Nephron progenitor cell (in vitro differentiated cells): ENCODE measurements around the gene NME1.
"Not testable (repeated sequence)": the region's sequence is repeated elsewhere in the genome, so short reads cannot be mapped to it uniquely, and the experiment has no call there.

Experiments used
- DNase-seq: peaks from one replicate; pipeline ENCODE4 v3.0.0; 2021
- H3K27ac Mint-ChIP-seq: 2 replicates; pipeline ENCODE4 v1.8.0; 2021; ENCODE audit warnings: mild to moderate bottlenecking, moderate library complexity, mixed read lengths
- H3K27me3 Mint-ChIP-seq: 2 replicates; pipeline ENCODE4 v1.8.0; 2021; ENCODE audit warnings: mild to moderate bottlenecking, low read depth, mixed read lengths; ENCODE audit not compliant: poor library complexity
- H3K36me3 Mint-ChIP-seq: 2 replicates; pipeline ENCODE4 v1.8.0; 2021; ENCODE audit warnings: low read depth, mixed read lengths
- H3K4me1 Mint-ChIP-seq: 2 replicates; pipeline ENCODE4 v1.8.0; 2021; ENCODE audit warnings: mixed read lengths
- H3K4me3 Mint-ChIP-seq: 2 replicates; pipeline ENCODE4 v1.8.0; 2021; ENCODE audit warnings: mild to moderate bottlenecking, moderate library complexity, mixed read lengths
- H3K9me3 Mint-ChIP-seq: 2 replicates; pipeline ENCODE4 v1.8.0; 2021; ENCODE audit warnings: mild to moderate bottlenecking, moderate library complexity, mixed read lengths
- CTCF ChIP-seq: fragments of 200-600 bp; sonication (generic); IDR thresholded peaks from 2 replicates; pipeline ENCODE4 v1.5.0; 2021; ENCODE audit warnings: antibody characterized with exemption

Gene NME1

GRCh38 chr17:51153210-51154072 is at the start of gene NME1:
TSS of gene NME1 (plus strand) at chr17:51153559. CDS start at chr17:51155655, 2,096 bp downstream.
- Mint-ChIP-seq H3K4me1 (peaks cover 5% of the 10 kb centered on the region), H3K27me3 (no peaks in the 10 kb centered on the region), H3K27ac (no peak within 1 kb of the TSS), H3K36me3 (peaks cover 28% of the 10 kb centered on the region), H3K9me3 (no peaks in the 10 kb centered on the region), H3K4me3 (no peak within 1 kb of the TSS)
- peak; percentile 57 for TF ChIP-seq CTCF
- DNase-seq: peak; percentile 97

- H3K27me3 Mint-ChIP-seq: peaks cover 4% of the 10 kb centered on the region
- H3K36me3 Mint-ChIP-seq: peaks cover 20% of the 10 kb centered on the region
- no peak overlapping the region for H3K27ac Mint-ChIP-seq
- no peak overlapping the region for H3K4me3 Mint-ChIP-seq
- no peak for TF ChIP-seq CTCF
- DNase-seq: no peak
- H3K4me1 Mint-ChIP-seq: peaks cover 10% of the 10 kb centered on the region
- H3K9me3 Mint-ChIP-seq: no peaks in the 10 kb centered on the region
Observed at GRCh38 chr17:51107778-51108177, 45.6 kb upstream of the NME1 start.

- not testable (repeated sequence) for H3K9me3 Mint-ChIP-seq, H3K4me1 Mint-ChIP-seq, H3K4me3 Mint-ChIP-seq, H3K27me3 Mint-ChIP-seq, H3K27ac Mint-ChIP-seq, DNase-seq
- H3K36me3 Mint-ChIP-seq: peaks cover 15% of the 10 kb centered on the region
Observed at GRCh38 chr17:51112303-51113222, 40.8 kb upstream of the NME1 start.

GRCh38 chr17:51115179-51115578 is 38.2 kb upstream of the NME1 start:
- no peak overlapping the region for H3K27ac Mint-ChIP-seq
- no peak for DNase-seq
- H3K4me3 Mint-ChIP-seq: no peak overlapping the region
- no peaks in the 10 kb centered on the region for H3K9me3 Mint-ChIP-seq
- H3K36me3 Mint-ChIP-seq: peaks cover 8% of the 10 kb centered on the region
- no peak for TF ChIP-seq CTCF
- H3K27me3 Mint-ChIP-seq: no peaks in the 10 kb centered on the region
- peaks cover 28% of the 10 kb centered on the region for H3K4me1 Mint-ChIP-seq

- Mint-ChIP-seq H3K36me3 (no peaks in the 10 kb centered on the region), H3K27ac (no peak overlapping the region), H3K9me3 (no peaks in the 10 kb centered on the region), H3K4me3 (peak overlapping the region; percentile 98), H3K27me3 (peaks cover 4% of the 10 kb centered on the region), H3K4me1 (peaks cover 46% of the 10 kb centered on the region)
- TF ChIP-seq CTCF: no peak
- no peak for DNase-seq
Observed at GRCh38 chr17:51118330-51119195, 34.8 kb upstream of the NME1 start.
